GM19035 (cell line): Measurements from ENCODE around the gene OPN1MW2.
"Not testable (repeated sequence)": the region's sequence is repeated elsewhere in the genome, so short reads cannot be mapped to it uniquely, and the experiment has no call there.

Experiments used
- ATAC-seq: cut with Tn5 transposase; IDR thresholded peaks from one replicate; pipeline ENCODE4 v1.9.1; 2021; ENCODE audit not compliant: unreplicated experiment

Gene OPN1MW2

GRCh38 chrX:154219456-154219855, at the start of gene OPN1MW2:
Gene OPN1MW2 (plus strand): TSS chrX:154219756. CDS start chrX:154219816, 60 bp downstream.
- not testable (repeated sequence) for ATAC-seq

DNA sequence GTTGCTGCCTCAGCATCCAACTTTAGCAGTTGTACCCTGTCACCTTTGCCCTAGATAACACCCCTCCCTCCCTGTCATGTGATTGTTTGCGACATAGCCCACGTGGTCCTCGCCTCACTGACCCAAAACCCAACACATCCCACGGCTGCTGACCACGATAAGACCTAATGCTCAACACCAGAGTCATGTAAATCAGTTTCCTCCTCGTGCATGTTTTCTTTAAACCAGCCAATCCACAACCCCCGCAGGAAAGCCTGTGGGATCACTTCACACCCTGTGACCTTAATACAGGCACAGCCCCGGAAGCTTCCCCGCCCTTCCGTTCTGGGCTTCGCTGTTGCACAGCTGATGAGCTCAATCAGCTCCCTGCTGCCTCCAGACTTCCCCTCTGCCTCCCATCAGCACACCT, 47.0 kb upstream of the OPN1MW2 start:
- ATAC-seq: peak; percentile 77

GRCh38 chrX:154174356-154174755, 45.2 kb upstream of the OPN1MW2 start:
- ATAC-seq: not testable (repeated sequence)

GRCh38 chrX:154182296-154182695, 37.3 kb upstream of the OPN1MW2 start, which contains the start of gene OPN1MW:
Gene OPN1MW (plus strand): TSS chrX:154182596. CDS start chrX:154182678, 82 bp downstream.
- ATAC-seq: not testable (repeated sequence)

DNA sequence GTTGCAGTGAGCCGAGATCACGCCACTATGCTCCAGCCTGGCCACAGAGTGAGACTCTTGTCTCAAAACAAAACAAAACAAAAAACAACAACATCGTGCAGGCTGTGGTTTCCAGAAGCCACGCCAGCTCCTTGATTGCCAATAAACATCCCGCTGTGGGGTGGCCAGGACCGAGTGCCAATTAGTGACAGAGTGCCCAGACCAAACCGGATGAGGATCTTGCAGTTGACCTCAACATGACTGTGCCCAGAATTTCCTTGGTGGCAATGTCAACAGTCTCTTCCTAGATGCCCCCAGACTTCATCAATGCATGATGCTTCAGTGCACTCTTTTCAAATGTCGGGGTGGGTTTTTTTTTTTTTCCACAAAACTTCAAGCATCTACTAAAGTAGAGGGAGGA, 35.8 kb upstream of the OPN1MW2 start:
- ATAC-seq: not testable (repeated sequence)

DNA sequence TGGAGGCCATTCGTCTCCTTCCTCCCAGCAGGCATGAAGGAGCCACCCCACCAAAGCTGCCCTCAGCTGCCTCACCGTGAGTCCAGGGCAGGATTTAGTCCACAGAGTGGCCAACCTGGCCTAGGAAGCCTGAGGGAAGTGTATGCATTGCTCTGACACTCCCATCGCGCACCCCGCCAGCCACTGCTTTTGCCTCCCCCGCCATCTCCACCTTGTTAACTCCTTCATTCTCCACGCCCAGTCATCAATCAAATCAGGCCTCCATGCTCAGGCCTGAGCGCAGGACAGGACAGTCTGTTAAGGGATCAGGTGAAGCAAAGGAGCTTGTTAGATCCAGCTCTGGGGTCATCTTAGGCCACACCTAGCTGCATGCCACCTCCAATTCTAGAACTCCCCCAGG, 26.7 kb upstream of the OPN1MW2 start:
- not testable (repeated sequence) for ATAC-seq

GRCh38 chrX:154194316-154194715, 25.2 kb upstream of the OPN1MW2 start:
- ATAC-seq: not testable (repeated sequence)

GRCh38 chrX:154196466-154196865, 23.1 kb upstream of the OPN1MW2 start:
- not testable (repeated sequence) for ATAC-seq

DNA sequence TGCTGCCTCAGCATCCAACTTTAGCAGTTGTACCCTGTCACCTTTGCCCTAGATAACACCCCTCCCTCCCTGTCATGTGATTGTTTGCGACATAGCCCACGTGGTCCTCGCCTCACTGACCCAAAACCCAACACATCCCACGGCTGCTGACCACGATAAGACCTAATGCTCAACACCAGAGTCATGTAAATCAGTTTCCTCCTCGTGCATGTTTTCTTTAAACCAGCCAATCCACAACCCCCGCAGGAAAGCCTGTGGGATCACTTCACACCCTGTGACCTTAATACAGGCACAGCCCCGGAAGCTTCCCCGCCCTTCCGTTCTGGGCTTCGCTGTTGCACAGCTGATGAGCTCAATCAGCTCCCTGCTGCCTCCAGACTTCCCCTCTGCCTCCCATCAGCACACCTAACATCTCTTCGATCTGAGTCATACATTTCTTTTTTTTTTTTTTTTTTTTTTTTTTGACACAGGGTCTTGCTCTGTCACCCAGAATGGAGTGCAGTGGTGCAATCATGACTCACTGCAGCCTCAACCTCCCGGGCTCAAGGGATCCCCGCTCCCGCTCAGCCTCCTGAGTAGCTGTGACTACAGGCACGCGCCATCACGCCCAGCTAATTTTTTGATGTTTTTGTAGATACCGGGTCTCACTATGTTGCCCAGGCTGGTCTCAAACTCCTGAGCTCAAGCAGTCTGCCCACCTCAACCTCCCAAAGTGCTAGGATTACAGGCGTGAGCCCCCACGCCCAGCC, 9.7 kb upstream of the OPN1MW2 start:
- peak; percentile 85 for ATAC-seq

DNA sequence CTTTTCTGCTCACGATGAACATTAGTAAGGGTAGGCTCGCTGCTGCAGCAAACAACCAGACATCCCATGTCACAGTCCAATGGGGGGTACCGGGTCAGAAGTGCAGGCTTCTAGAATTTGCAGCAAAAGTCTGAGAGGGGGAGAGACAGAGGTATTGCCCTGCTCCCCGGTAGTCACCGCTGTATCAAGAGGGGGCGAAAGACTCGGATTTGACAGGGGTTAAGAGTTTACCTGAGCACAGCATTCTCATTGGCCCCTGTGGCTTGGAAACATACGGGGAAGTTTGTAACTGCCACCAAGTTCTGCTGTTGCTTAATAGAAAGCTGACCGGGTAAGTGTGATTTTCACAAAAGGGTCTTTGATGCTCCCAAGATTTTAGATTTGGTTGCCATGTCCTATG, 8.5 kb upstream of the OPN1MW2 start:
- ATAC-seq: not testable (repeated sequence)

- not testable (repeated sequence) for ATAC-seq
These were observed 8.1 kb upstream of the OPN1MW2 start for GRCh38 chrX:154211499-154211898.

GRCh38 chrX:154225292-154225691, 5.7 kb downstream of the OPN1MW2 start:
- not testable (repeated sequence) for ATAC-seq

- not testable (repeated sequence) for ATAC-seq
These were observed 7.2 kb downstream of the OPN1MW2 start for GRCh38 chrX:154226706-154227105.

GRCh38 chrX:154231443-154231842, 11.9 kb downstream of the OPN1MW2 start:
- not testable (repeated sequence) for ATAC-seq

DNA sequence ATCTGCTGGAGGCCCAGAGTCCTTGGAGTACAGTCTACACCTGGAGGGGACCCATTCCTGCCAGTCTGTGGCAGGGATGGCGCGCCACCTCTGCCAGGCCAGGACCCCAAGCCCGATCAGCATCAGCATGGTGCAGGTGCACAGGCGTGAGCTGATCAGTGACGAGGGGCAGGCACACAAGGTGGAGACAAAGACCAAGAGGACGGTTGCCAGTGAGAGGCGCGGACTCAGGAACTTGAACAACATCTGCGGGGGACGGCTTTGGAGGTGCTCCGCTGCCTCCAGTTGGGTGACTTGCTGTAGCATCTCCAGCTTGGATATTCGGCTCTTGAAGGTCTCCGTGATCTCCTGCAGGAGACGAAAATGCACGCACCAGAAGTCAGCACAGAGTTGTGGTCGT, 14.1 kb downstream of the OPN1MW2 start:
- not testable (repeated sequence) for ATAC-seq

DNA sequence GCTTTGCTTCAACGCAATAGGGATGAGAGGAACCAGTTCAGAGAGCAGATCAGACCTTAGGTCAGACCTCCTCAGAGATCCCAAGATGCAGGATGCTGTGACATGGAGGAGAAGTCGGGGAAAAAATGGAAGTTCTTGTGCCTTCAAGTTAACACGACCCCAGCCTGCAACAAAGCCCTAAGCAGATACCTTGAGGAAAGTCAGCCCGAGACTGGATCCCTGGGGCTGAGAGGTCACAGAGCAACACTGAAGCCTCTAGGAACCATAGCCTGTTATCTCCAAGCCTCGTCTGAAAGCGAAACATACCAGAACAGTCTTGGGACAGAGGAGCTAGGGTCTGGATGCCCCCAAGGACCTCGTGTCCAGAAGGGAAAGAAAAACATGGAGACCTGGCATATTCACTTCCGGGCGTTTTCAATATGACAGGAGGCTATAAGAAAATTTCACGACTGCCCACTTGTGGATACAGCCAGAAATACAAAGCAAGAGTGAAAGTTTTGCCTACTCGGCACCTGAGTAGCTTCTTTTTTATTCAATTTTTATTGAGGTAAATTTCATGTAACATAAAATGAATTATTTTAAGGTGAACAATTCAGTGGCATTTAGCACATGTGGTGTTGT, 19.5 kb downstream of the OPN1MW2 start:
- ATAC-seq: not testable (repeated sequence)

GRCh38 chrX:154239982-154240503, 20.5 kb downstream of the OPN1MW2 start:
- ATAC-seq: not testable (repeated sequence)

GRCh38 chrX:154247377-154248045, 28.0 kb downstream of the OPN1MW2 start:
- peak; percentile 81 for ATAC-seq

DNA sequence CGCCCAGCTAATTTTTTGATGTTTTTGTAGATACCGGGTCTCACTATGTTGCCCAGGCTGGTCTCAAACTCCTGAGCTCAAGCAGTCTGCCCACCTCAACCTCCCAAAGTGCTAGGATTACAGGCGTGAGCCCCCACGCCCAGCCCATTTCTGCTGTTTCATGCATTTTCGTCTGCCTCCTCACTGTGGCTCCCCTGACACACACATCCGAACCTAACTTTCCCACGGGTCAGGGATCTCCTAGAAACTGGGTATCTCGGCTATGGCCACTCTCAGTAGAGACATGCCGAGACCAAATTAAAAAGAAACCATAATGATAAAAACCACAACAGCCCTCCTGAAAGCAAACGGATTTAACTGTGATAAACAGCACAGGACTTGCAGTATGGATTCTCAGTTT, 28.5 kb downstream of the OPN1MW2 start:
- ATAC-seq: not testable (repeated sequence)

DNA sequence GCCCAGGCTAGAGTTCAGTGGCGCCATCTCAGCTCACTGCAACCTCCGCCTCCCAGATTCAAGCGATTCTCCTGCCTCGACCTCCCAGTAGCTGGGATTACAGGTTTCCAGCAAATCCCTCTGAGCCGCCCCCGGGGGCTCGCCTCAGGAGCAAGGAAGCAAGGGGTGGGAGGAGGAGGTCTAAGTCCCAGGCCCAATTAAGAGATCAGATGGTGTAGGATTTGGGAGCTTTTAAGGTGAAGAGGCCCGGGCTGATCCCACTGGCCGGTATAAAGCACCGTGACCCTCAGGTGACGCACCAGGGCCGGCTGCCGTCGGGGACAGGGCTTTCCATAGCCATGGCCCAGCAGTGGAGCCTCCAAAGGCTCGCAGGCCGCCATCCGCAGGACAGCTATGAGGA, 37.7 kb downstream of the OPN1MW2 start, which contains the start of gene OPN1MW3:
Gene OPN1MW3 (plus strand): TSS at position 301 of the 400 bp plus-strand sequence. CDS start 38 bp downstream, at position 339.
- not testable (repeated sequence) for ATAC-seq

DNA sequence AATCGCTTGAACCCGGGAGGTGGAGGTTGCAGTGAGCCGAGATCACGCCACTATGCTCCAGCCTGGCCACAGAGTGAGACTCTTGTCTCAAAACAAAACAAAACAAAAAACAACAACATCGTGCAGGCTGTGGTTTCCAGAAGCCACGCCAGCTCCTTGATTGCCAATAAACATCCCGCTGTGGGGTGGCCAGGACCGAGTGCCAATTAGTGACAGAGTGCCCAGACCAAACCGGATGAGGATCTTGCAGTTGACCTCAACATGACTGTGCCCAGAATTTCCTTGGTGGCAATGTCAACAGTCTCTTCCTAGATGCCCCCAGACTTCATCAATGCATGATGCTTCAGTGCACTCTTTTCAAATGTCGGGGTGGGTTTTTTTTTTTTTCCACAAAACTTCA, 39.2 kb downstream of the OPN1MW2 start:
- ATAC-seq: not testable (repeated sequence)
